HepG2 (cell line): Measurements from ENCODE around the gene CATSPERD. TPM values are rescaled to one million over a fixed set of nuclear protein-coding genes. Genes with fewer than 3 reads are reported as not detected.

Experiments
- CEBPB ChIP-seq: IDR thresholded peaks from 2 replicates; pipeline ENCODE4 v1.6.1; 2011; ENCODE audit warnings: low read depth, low read length, improper control_type of control experiment, borderline replicate concordance
- E2F2 ChIP-seq: sonication (generic); formaldehyde crosslinking; IDR thresholded peaks from 2 replicates; pipeline ENCODE4 v1.4.0; 2020; ENCODE audit warnings: missing genetic modification reagents, borderline replicate concordance
- HDAC1 ChIP-seq: sonication (generic); formaldehyde crosslinking; IDR thresholded peaks from 2 replicates; pipeline ENCODE4 v1.5.1; 2020; ENCODE audit warnings: mild to moderate bottlenecking, missing genetic modification reagents
- IKZF5 ChIP-seq: IDR thresholded peaks from 2 replicates; pipeline ENCODE4 v1.6.1; 2018; ENCODE audit warnings: missing genetic modification reagents, mild to moderate bottlenecking, missing compliant biosample characterization
- MIXL1 ChIP-seq: IDR thresholded peaks from 2 replicates; pipeline ENCODE4 v1.6.1; 2016
- NR2F6 ChIP-seq, 2 experiments: IDR thresholded peaks; 2 replicates each; pipeline ENCODE4 v1.6.1; 2016; ENCODE audit warnings: antibody characterized with exemption in 1 of 2, mild to moderate bottlenecking in 1 of 2
- PATZ1 ChIP-seq: sonication (generic); formaldehyde crosslinking; IDR thresholded peaks from 2 replicates; pipeline ENCODE4 v1.4.0; 2020; ENCODE audit warnings: missing genetic modification reagents
- PHB2 ChIP-seq: fragments of 450-650 bp; IDR thresholded peaks from 2 replicates; pipeline ENCODE4 v1.6.1; 2018; ENCODE audit not compliant: partially characterized antibody
- POLR2A ChIP-seq, 2 experiments: IDR thresholded peaks; 2 replicates each; pipeline ENCODE4 v1.6.1; 2011; ENCODE audit warnings: low read depth in 2 of 2, low read length in 2 of 2, mild to moderate bottlenecking in 1 of 2, moderate library complexity in 1 of 2; ENCODE audit not compliant: insufficient read depth in 1 of 2
- RBM39 ChIP-seq: fragments of 200-400 bp; formaldehyde crosslinking; IDR thresholded peaks from one replicate; pipeline ENCODE4 v1.6.1; 2018; ENCODE audit warnings: antibody characterized with exemption, mild to moderate bottlenecking, low read depth, low read length; ENCODE audit not compliant: poor library complexity, severe bottlenecking
- SAFB2 ChIP-seq: sonication (generic); formaldehyde crosslinking; IDR thresholded peaks from 2 replicates; pipeline ENCODE4 v1.5.1; 2020; ENCODE audit warnings: missing genetic modification reagents, low read depth, mild to moderate bottlenecking, borderline replicate concordance
- SMARCC2 ChIP-seq: fragments of 450-650 bp; IDR thresholded peaks from 2 replicates; pipeline ENCODE4 v1.6.1; 2017; ENCODE audit warnings: antibody characterized with exemption, mild to moderate bottlenecking
- TBL1XR1 ChIP-seq: fragments of 150-350 bp; IDR thresholded peaks from 2 replicates; pipeline ENCODE4 v1.6.1; 2014; ENCODE audit warnings: borderline replicate concordance, low read length; ENCODE audit not compliant: partially characterized antibody
- TEAD3 ChIP-seq: optimal IDR thresholded peaks from 2 replicates; pipeline ENCODE3; 2016; ENCODE audit warnings: borderline replicate concordance
- ZBTB14 ChIP-seq: sonication (generic); formaldehyde crosslinking; IDR thresholded peaks from 2 replicates; pipeline ENCODE4 v1.4.0; 2020; ENCODE audit warnings: missing genetic modification reagents
- ZFP37 ChIP-seq: sonication (generic); formaldehyde crosslinking; IDR thresholded peaks from 2 replicates; pipeline ENCODE4 v1.4.0; 2020; ENCODE audit warnings: missing genetic modification reagents, borderline replicate concordance
- ZMYM4 ChIP-seq: sonication (generic); formaldehyde crosslinking; IDR thresholded peaks from 2 replicates; pipeline ENCODE4 v1.8.1; 2023; ENCODE audit warnings: mild to moderate bottlenecking, missing genetic modification reagents
- ZNF12 ChIP-seq: sonication (generic); formaldehyde crosslinking; IDR thresholded peaks from 2 replicates; pipeline ENCODE4 v1.5.0; 2020; ENCODE audit warnings: missing genetic modification reagents
- ZNF33A ChIP-seq: sonication (generic); formaldehyde crosslinking; IDR thresholded peaks from 2 replicates; pipeline ENCODE4 v1.5.1; 2020; ENCODE audit warnings: missing genetic modification reagents, mild to moderate bottlenecking, moderate library complexity, borderline replicate concordance
- ZNF616 ChIP-seq: sonication (generic); formaldehyde crosslinking; IDR thresholded peaks from 2 replicates; pipeline ENCODE4 v1.5.0; 2020; ENCODE audit warnings: low read depth, mild to moderate bottlenecking, missing genetic modification reagents
- ZNF629 ChIP-seq: sonication (generic); formaldehyde crosslinking; conservative IDR thresholded peaks from 2 replicates; pipeline ENCODE4 v1.5.0; 2020; ENCODE audit warnings: missing genetic modification reagents
- ZNF766 ChIP-seq: sonication (generic); formaldehyde crosslinking; IDR thresholded peaks from 2 replicates; pipeline ENCODE4 v1.5.0; 2020; ENCODE audit warnings: missing genetic modification reagents, borderline replicate concordance
- polyA plus RNA-seq, 8 experiments: library from polyadenylated mRNA; depleted of rRNA in 3 of 8; stranded (reverse) in 7 of 8; unstranded in 1 of 8; fragments of >200 nt; fragmentation: Illumina TruSeq in 4 of 8; extraction: Trizol in 4 of 8; gene quantifications; 2 replicates each; pipeline versions ENCODE4 v1.2.1 to v1.2.3, GENCODE V29; 2011 to 2016; ENCODE audit warnings: low read depth in 4 of 8, missing spikeins in 1 of 8, mixed read lengths in 1 of 8; ENCODE audit not compliant: insufficient read depth in 1 of 8
- total RNA-seq, 5 experiments: library from RNA; depleted of rRNA; stranded (reverse); fragments of >200 nt; fragmentation: Illumina TruSeq; extraction: Trizol; gene quantifications; 2 replicates each; pipeline ENCODE4 v1.2.3, GENCODE V29; 2016; ENCODE audit warnings: low read depth in 1 of 5

Gene CATSPERD
- total and polyA plus RNA-seq, 2 of the 13 experiments (the other 11 are each of a cell fraction or from before 2014, with no cell fraction given) = 0.04 TPM; not detected in 1

DNA sequence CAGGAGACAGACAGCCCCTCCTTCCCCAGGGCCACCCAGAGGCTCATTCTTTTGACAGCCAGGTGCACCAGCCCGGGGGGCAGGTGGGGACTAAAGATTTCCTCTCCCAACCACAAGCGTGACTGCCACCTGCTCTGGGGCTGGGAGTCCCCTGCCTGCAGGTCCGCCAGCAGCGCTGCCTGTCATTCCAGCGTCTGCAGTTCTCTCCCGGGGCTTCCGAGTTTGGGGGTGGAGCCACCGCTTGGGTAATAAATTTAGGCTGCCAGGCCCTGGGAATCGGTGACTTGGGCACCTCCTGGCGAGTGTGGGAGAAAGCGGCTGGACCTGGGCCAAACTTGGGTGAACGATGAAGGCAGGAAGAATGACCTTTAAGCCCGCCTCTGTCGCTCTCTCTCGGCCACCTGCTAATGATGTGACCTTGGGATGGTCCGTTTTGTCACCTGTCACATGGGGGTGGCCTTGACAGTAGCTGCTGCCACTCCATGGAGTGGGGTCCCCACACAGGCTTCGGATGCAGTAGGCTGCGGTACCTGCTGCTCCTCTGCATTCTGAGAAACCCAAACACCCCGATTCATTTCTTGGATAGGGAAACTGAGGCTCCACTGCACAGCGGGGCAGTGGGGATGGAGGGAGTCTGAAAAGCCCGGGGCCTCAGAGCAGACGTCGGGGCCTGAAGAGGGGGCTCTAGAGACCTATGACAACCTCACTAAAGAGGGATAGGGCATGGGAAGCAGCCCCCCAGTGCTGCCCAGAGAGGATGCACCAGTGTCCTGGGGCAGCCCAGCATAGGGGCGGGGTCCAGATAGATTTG is 106.3 kb downstream of the CATSPERD start (continued):
- TF ChIP-seq ZBTB14 (CRISPR knock-in tag) (0 out of 2 replicates have a peak, but pooled peaks have one; percentile 47), CEBPB (peak; percentile 41; the same call in 1 of the 2 replicates), NR2F6 (IDR thresholded peaks at IDR 0.05) (peak; percentile 67), NR2F6 (CRISPR knock-in tag; IDR thresholded peaks at IDR 0.05) (peak; percentile 88), TBL1XR1 (no peak), RBM39 (no peak), ZNF33A (CRISPR knock-in tag) (no peak), ZNF616 (CRISPR knock-in tag) (peak; percentile 67; the same call in 1 of the 2 replicates), ZFP37 (no peak; the same call in 1 of the 2 replicates), SMARCC2 (no peak), E2F2 (CRISPR knock-in tag) (peak; percentile 40; the same call in 1 of the 2 replicates), SAFB2 (CRISPR knock-in tag) (0 out of 2 replicates have a peak, but pooled peaks have one; percentile 22), IKZF5 (peak; percentile 75), ZNF766 (CRISPR knock-in tag) (no peak), POLR2A (IDR thresholded peaks at IDR 0.05; ENCODE audit: insufficient read depth in 1 of 2, low read depth in 2 of 2, low read length in 2 of 2) (peak in 1 of 2 experiments; percentile 48; a peak in 1 of 4 replicates), PATZ1 (peak; percentile 54), TEAD3 (CRISPR knock-in tag) (peak; percentile 24), ZNF12 (CRISPR knock-in tag) (no peak; the same call in 1 of the 2 replicates), HDAC1 (CRISPR knock-in tag) (peak; percentile 63), MIXL1 (0 out of 2 replicates have a peak, but pooled peaks have one; percentile 44), ZNF629 (CRISPR knock-in tag) (no peak; the same call in 1 of the 2 replicates), ZMYM4 (peak; percentile 73), PHB2 (no peak)
